CD4-positive, alpha-beta T cell treated with Interleukin-1 beta for 1 hour (primary cell): ENCODE data around the gene ABLIM2.

ENCODE experiments used
- DNase-seq, 2 donors: peaks; one replicate each; pipeline ENCODE4 v3.0.0-alpha.2; 2020 to 2022

The ABLIM2 gene

DNA sequence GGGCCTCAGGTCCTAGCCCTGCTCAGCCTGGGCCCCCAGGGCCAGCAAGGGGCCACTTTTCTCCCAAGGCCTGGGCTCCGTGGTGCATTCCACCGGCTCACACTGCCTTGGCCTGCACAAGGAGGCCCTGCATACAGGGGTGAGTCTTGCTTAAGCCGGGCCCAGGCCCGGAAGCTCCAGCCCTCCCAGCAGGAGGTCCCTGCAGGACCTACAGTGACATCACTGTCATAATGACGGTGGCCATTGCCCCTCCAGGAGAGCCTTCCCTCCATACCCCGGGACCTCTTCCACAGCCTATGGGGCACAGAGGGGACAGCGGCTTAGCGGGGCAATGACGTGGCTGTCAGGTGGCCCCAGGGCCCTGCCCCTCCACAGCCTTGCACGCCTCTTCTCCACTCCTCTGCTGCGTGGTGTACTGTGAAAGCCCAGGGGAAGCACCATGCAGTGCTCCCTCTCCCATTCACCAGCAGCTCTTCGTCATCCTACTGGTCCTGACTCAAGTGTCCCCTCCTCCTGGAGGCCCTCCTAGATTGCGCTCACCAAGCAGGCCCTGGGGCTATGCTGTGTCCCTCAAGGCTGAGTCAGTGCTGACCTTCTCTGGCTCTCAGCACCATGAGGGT, 186.6 kb downstream of the ABLIM2 start:
- peak in 1 of 2 donors; percentile 13 for DNase-seq

GRCh38 chr4:7971159-7971631, 187.4 kb downstream of the ABLIM2 start:
- DNase-seq = no peak

DNA sequence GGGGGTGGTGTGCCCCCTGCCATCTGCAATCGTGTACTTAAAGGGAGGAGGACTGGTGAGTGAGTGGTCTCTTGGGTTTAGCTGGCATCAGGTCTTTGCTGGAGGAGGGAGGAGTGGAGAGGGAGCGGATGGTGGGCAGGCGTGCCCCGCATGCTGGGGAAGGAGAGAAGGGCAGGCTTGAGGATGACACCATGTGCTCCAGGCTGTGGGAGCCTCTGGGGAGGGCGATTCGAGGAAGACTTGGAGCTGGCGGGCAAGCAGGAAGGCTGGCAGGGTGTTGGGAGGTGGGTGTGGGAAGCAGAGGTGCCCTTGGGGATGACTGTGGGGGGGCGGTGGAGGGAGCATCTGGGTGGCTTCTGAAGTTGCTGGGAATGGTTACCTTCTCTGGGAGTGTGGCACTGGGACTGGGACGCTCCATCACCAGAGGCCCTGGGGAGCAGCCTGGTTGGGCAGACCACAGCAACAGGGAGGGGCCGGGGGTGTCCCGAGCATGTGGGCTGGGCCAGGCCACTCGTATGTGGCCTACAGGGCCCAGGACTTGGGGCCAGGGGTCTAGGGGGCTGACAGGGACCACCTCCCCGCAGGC, 188.2 kb downstream of the ABLIM2 start:
- no peak for DNase-seq

GRCh38 chr4:7968262-7968896, 190.2 kb downstream of the ABLIM2 start:
- DNase-seq = no peak

DNA sequence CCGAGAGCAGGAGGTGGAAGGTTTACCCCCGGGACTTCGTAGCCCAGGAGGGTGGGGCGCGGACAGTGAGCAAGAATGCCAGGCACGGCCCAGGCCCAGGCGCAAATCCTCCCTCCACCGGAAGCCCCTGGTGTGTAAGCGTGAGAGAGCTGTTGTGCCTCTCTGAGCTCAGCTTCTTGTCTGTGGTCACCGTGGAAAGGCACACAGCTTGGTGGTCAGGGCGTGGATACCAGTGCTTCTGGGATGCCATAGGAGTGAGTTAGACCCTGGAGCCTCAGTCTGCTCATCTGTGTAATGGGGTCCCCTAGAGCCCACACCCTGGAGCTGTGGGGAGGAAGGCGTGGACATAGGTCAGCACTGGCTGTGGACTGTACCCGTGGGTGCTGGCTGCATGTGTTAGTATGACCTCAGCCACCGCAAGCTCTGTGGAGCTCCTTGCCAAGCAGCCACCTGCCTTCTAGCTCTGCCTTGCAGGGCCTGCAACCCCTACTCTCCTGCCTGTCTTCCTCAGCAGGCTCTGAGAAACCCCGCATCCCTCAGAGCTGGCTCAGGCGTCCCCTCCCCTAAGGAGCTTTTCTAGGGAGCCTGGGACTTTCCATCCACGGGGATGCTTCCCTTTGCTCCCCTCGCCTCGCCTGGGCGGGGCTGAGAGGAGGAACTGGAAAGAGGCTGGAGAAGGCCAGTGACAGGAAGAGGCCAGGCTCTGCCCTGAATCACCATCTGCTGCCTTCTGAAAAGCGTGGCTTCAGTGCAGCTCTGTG, 190.9 kb downstream of the ABLIM2 start:
- peak in 1 of 2 donors; percentile 14 for DNase-seq

- DNase-seq = no peak
Observed at GRCh38 chr4:7967063-7967440, 191.6 kb downstream of the ABLIM2 start.

GRCh38 chr4:7966281-7967062, 192.1 kb downstream of the ABLIM2 start:
- DNase-seq = no peak

GRCh38 chr4:7964890-7965662, 193.5 kb downstream of the ABLIM2 start:
- peak; percentile 54 to 76 for DNase-seq

DNA sequence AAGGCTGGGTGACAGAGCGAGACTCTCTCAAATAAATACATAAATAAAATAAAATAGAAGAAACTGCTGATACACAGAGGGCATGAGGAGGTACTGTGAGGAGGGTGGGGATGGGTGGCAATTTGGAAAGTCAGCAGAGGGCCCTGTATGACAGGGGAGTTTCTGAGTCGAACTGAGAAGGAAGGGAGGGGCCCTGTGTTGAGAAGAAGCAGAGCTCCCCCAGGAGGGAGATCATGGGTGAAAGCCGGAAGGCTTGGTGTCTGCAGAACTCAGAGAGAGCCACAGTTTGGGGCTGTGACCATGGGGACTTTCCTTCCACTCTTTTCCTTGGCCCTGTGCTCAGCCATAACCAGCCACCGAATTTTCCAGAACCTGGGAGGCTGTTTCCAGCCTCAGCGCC, 194.2 kb downstream of the ABLIM2 start:
- DNase-seq = peak; percentile 40 to 68

DNA sequence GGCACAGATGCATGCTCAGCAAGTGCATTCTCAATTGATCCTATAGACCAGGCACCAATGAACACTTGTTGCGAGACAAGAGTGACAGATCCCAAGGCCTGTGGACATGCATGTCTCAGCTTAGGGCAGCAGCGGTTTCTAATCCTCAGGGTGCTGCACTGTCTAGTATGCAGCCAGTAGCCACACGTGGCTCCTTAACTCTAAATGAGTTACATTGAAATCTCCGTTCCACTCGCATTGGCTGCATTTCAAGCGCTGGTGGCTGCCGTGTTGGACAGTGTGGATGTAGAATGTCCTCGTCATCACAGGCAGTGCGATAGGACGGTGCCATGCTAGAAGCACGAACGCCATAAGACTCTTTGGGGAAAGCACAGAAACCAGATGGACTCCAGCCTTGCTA, 194.9 kb downstream of the ABLIM2 start:
- DNase-seq = no peak

DNA sequence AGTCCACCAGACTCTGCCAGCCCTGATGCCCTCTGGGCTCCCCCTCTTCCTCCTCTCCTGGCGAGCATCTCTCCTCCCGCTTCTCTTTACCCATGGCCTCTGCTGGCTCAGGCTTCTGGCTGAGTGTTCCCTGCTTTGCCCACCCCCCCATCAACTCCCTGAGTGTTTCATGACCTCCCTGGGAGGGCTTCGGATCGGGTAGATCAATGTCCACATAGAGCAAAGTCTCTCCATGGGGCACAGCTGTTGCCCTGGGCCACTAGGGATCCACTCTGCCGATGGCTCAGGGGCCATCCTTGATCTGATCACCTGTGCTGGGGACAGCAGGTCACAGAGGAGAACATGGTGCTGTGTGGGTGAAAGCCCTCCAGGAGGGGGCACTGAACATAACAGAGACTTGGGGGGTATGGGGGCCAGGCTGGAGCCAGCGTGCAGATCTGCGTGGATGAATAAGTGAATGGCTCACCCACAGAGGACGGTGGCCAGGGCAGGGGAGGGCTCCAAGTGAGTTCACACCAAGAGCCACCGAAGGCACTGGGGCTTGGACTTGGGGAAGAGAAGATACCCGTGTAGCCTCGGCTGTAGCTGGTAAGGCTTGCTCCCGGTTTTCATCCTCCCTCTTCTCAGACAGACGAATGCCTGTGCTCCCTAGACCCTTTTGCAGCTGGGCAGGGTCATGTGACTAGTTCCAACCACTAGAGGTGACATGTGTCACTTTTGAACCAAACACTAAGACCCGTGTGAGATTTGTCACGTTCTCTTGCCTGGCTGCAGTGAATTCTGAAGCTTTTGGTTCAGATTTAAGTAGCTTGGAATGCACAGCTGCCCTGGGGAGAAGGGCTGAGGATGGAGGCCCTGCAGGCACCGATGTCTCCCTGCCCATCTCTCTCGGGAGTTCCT, 195.8 kb downstream of the ABLIM2 start:
- no peak for DNase-seq

GRCh38 chr4:7960790-7961655, 197.6 kb downstream of the ABLIM2 start:
- no peak for DNase-seq

GRCh38 chr4:7960017-7960789, 198.4 kb downstream of the ABLIM2 start:
- no peak for DNase-seq

- DNase-seq = no peak
Observed at GRCh38 chr4:7959078-7959477, 199.5 kb downstream of the ABLIM2 start.

- no peak for DNase-seq
Observed at GRCh38 chr4:7956934-7957656, 201.5 kb downstream of the ABLIM2 start.

DNA sequence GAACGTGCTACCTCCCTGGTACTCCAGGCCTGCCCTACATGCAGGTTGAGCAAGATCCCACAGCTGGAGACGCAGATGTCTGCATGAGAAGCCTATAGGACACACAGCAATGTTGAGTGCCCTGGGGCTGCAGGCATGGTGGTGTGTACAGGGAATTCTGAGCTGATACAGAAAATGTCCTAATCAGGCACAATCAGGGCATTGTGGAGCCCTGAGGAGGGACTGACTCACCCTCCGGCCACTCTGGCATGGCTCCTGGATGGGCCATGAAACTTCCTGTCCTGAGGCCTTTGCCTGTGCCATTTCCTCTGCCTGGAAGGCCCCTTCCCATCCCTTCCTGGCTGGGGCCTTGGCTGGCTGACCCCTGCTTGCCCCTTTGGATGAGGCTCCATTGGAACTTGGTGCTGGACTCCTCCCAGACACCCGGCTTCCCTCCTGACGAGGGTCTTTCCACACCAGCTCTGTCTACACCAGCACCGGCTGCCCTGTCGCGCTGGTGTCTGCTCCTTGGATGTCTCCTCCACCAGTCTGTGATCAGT, 202.3 kb downstream of the ABLIM2 start:
- no peak for DNase-seq

- no peak for DNase-seq
Observed at GRCh38 chr4:7955393-7955792, 203.2 kb downstream of the ABLIM2 start.

DNA sequence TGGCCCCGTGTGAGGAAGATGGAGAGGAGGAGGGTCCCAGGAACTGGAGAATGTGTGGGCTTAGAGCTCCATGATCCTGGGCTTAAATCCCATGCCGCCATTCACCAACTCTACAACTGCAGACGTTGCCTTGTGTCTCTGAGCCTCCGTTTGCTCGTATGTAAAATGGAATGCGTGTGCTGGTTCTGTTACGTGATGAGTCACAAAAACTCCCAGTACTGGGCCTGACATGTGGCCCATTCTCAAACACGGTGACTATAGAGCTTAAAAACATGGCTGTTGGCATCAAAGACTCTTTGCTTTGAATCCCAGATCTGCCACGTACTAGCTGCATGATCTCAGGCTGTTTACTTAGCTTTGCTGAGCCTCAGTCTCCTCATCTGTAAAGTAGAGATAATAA, 206.0 kb downstream of the ABLIM2 start:
- no peak for DNase-seq
